GM19099 (cell line): ENCODE results near the gene IL32.

Experiments used
- POLR2A ChIP-seq: IDR thresholded peaks from 3 replicates; pipeline ENCODE4 v1.6.1; 2011; ENCODE audit warnings: low read depth; ENCODE audit not compliant: insufficient read length; ENCODE audit errors: extremely low read depth

The IL32 gene

GRCh38 chr16:3065069-3065741, at the start of gene IL32:
Gene IL32, plus strand, starts transcription at chr16:3065640. Its CDS starts 172 bp downstream, at chr16:3065812.
- peak; percentile 48 for TF ChIP-seq POLR2A

GRCh38 chr16:3015865-3016521, 49.4 kb upstream of the IL32 start:
- TF ChIP-seq POLR2A: no peak

GRCh38 chr16:3017344-3017743, 48.1 kb upstream of the IL32 start:
- no peak for TF ChIP-seq POLR2A

- TF ChIP-seq POLR2A: no peak
Observed at GRCh38 chr16:3017794-3018506, 47.5 kb upstream of the IL32 start, which contains the start of gene CLDN6. Gene CLDN6, minus strand, starts transcription at chr16:3018183. Its CDS starts 2,162 bp downstream, at chr16:3016021.

GRCh38 chr16:3019594-3020246, 45.7 kb upstream of the IL32 start:
- no peak for TF ChIP-seq POLR2A

GRCh38 chr16:3020247-3020603, 45.2 kb upstream of the IL32 start, which contains the start of gene TNFRSF12A:
Gene TNFRSF12A, plus strand, starts transcription at chr16:3020368. Its CDS starts 30 bp downstream, at chr16:3020398.
- peak; percentile 81 for TF ChIP-seq POLR2A

- TF ChIP-seq POLR2A: no peak
Observed at GRCh38 chr16:3020604-3021448, 44.6 kb upstream of the IL32 start.

GRCh38 chr16:3021449-3022207, 43.8 kb upstream of the IL32 start:
- TF ChIP-seq POLR2A: no peak

GRCh38 chr16:3022208-3022683, 43.2 kb upstream of the IL32 start:
- TF ChIP-seq POLR2A: no peak

GRCh38 chr16:3022684-3023414, 42.6 kb upstream of the IL32 start:
- no peak for TF ChIP-seq POLR2A

GRCh38 chr16:3023415-3023668, 42.1 kb upstream of the IL32 start:
- TF ChIP-seq POLR2A: no peak

- peak; percentile 89 for TF ChIP-seq POLR2A
Observed at GRCh38 chr16:3023669-3024478, 41.6 kb upstream of the IL32 start, which contains the start of the genes HCFC1R1 and THOC6. Gene HCFC1R1, minus strand, starts transcription at chr16:3023942. Its CDS starts 1 bp downstream, at chr16:3023941. Gene THOC6, plus strand, starts transcription at chr16:3024035. Its CDS starts 292 bp downstream, at chr16:3024327.
